Activated T-cell treated with anti-CD3 and anti-CD28 coated beads, Interleukin-2, amount 50 U/mL, for 48 hours (primary cell): Measurements from ENCODE around the gene CNTFR.
"Not testable (repeated sequence)": the region's sequence is repeated elsewhere in the genome, so short reads cannot be mapped to it uniquely, and the experiment has no call there.

Experiments
- DNase-seq, 2 experiments: peaks; one replicate each; pipeline ENCODE4 v3.0.0-alpha.2; 2020

CNTFR gene, protein sequence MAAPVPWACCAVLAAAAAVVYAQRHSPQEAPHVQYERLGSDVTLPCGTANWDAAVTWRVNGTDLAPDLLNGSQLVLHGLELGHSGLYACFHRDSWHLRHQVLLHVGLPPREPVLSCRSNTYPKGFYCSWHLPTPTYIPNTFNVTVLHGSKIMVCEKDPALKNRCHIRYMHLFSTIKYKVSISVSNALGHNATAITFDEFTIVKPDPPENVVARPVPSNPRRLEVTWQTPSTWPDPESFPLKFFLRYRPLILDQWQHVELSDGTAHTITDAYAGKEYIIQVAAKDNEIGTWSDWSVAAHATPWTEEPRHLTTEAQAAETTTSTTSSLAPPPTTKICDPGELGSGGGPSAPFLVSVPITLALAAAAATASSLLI

DNA sequence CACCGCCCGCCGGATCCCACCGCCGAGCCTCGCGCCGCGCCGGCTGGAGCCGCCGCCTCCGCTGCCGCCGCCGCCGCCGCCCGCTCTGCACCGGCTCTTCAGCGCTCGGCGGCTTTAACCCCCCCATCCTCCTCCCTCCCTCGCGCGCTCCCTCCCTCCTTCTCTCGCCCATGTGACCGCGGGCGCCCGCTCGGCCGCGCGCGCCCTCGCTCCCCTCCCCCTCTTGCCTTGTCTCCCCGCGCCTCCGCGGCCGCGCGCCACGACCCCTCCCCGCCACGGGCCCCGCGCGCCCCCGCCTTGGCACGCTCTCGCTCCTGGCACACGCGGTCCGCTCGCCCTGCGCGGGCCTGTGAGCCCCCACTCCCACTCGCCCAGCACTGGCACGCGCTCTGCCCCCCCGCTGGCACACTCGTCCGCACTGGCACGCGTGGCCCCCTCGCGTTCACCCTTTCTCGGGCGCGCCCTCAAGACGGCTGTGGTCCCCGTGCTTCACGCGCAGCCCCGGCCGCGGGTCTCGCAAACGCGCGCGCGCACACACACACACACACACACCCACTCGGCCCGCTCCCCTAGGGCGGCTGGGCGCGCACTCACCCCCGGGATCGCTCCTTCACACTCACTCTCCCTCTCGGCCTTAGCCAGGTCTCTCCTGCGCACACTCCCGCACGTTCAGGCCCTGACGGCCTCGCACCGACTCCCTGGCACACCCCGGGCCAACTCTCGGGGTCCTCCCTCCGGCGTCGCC is at the start of gene CNTFR:
CNTFR (minus strand) TSS at position 89 of the 745 bp plus-strand sequence. CDS start 20,743 bp downstream, outside the sequence.
- peak in 1 of 2 experiments; percentile 44 for DNase-seq

DNA sequence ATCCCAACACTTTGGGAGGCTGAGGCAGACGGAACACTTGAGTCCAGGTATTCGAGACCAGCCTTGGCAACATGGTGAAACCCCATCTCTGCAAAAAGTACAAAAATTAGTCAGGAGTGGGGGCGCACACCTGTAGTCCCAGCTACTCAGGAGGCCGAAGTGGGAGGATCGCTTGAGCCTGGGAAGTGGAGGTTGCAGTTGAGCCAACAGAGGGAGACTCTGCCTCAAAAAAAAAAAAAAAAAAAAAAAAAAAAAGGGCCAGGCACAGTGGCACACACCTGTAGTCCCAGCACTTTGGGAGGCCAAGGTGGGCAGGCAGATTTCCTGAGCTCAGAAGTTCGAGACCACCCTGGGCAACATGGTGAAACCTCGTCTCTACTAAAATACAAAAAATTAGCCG is 49.8 kb upstream of the CNTFR start:
- not testable (repeated sequence) for DNase-seq

DNA sequence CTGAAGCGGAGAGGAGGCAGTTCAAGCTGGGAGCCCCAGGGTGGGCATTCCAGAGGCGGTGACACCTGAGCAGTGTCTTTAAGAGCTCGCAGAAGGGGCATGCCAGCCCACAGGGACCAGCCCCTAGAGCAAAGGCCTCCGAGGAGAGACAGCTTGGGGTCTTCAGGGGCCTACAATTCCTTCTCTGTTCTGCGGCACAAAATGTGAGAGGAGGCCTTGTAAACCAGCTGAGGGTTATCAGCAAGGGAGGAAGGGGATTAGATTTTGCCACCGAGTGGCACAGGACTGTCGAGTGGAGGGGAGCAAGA is 48.6 kb upstream of the CNTFR start:
- DNase-seq = no peak

DNA sequence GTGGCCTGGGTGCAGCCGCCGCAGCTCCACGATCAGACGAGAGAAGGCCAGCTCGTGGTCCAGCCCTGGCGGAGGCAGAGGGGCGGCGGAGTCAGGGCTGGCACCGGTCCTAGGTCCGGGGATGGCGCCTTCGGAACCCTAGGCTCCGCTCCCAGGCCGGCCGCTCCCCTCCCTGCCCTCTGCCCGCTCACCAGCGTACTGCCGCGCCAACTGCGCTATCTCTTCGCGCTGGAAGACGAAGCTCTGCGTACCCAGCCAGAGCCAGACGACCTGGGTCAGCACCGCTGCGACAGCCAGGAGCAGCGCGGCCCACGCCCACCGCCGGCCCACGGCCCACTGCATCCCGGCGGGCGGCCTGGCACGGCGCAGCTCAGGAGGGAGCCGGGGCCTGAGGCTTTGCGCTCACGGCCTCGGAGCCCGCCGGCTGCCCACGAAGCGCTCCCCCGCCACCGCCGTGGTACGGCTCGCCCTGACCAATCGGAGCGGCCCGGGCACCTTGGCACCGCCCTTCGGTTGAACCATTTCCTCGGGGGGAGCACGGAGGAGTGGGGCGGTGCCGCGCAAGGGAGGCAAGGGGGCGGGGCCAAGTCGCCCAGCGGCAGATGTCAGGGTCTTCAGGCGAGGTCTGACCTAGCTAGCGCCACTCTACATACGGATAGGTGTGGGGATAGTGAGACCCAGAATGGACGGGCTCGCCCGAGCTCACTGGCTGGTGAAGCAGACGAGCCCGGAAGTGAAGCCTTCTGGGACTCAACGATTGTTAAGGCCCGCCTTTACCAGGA is 48.0 kb upstream of the CNTFR start, which contains the start of gene SIGMAR1:
SIGMAR1 (minus strand) TSS at position 432 of the 782 bp plus-strand sequence; CDS start at position 342, 90 bp downstream.
- peak; percentile 97 to 98 for DNase-seq

DNA sequence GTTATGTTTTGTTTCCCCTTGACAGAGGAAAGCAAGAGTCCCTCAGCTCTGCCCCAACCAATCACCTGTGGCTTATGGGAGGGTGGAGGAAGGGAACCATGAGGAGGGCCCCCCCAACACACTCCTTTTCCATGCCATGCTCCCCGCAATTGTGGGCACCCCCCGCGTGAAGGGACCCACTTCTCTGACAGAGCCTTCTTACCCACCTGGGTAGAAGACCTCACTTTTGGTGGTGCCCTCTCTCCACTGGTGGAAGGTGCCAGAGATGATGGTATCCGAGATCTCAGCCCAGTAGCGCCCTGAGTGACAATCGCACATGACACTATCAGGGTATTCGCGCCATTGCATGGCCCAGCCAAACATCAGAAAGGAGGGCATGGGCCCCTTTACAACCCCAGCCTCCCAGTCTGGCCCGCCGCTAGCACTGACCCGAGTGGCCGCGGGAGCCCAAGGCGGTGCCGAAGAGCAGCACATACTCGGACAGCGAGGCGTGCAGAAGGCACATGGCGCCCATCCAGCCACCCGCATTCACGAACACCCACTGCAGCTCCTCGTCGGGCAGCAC is 47.3 kb upstream of the CNTFR start:
- DNase-seq = peak in 1 of 2 experiments; percentile 58

DNA sequence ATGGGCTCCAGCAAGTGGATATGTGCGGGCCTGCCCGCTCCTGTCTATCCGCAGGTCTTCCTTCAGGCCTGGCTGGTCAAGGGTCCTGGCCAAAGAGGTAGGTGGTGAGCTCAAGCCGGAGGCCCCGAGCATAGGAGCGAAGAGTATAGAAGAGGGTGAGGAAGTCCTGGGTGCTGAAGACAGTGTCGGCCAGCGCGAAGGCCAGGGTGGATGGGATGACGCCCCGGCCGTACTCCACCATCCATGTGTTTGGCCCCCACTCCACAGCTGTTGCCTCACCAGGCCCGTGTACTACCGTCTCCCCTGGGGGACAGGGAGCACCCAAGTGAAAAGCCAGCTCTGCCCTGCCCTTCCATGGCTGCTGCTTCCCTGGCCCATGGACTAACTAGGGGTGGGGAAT is 46.0 kb upstream of the CNTFR start:
- DNase-seq = no peak

DNA sequence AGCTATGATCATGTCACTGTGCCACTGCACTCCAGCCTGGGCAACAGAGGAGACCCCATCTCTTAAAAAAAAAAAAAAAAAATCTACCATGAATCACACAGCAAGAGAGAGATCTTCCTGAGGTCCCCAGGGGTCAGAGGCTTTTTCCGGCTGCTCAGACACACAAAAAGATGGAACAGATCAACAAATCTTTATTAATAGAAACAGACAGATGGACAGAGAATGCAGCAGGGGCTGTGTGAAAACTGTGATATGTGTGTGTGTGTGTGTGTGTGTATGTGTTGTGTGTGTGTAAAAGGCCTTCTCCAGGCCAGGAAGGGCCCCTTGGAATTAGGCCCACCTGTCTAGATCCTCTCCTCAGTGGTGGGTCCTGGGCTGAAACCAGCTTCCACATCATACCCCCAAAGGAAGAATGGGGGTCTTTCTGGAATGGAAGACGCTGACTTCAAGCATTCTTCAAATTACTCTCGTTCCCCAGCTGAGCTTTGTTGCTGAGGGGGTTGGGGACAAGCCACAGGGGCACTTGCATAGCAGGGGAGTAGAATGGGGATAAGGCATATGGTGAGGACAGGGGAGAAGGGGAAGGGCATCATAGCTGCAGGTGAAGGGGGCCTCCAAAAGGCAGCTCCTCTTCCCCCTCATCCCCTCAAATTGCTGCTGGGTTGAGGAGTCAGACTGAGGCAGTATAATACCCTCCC is 45.2 kb upstream of the CNTFR start:
- no peak for DNase-seq

DNA sequence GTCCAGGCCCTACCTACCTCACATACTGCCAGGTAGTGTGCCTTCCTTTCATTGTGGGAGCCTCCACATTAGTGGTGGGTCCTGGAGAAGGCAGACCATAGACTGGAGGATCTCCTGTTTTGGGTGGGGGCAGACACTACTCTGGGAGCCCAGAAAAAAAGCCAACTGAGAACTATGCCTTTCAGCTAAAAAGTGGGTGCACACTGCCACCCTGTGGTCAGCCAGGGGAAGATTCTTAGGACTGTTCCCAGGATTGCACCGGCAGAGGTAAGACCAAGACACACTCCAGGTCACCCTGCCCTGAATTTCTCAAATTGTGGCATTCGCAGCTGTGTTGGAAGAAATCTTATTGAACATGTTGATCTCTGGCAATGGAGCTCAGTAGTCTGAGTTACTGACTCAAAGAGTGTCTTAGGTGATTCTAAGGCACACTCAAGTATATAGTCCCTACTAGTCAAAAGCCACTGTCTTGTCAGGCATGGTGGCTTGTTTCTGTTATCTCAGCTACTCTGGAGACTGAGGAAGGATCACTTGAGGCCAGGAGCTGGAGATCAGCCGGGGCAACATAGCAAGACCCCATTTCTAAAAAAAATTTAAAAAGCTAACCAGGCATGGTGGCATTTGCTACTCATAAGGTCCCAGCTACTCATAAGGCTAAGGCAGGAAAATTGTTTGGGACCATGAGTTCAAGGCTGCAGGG is 44.5 kb upstream of the CNTFR start:
- DNase-seq = peak; percentile 78 to 83

DNA sequence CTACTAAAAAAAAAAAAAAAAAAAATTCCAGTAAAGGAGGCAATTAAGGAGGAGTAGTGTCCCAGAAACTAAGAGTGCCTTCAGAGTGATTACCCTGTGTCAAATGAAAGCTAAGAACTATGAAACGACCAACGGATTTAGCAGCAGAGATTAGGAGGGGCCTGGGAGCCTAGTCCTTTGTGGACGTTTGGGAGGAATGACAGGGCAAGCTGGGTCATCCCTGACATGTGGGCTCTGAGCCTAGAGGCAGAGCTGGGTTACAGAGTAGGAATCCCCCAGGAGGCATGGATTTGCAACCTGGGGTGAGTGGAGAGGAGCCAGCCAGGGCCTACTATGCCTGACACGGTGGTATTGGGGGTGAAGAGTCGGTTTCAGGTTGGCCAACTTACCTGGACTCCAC is 43.6 kb upstream of the CNTFR start:
- no peak for DNase-seq

DNA sequence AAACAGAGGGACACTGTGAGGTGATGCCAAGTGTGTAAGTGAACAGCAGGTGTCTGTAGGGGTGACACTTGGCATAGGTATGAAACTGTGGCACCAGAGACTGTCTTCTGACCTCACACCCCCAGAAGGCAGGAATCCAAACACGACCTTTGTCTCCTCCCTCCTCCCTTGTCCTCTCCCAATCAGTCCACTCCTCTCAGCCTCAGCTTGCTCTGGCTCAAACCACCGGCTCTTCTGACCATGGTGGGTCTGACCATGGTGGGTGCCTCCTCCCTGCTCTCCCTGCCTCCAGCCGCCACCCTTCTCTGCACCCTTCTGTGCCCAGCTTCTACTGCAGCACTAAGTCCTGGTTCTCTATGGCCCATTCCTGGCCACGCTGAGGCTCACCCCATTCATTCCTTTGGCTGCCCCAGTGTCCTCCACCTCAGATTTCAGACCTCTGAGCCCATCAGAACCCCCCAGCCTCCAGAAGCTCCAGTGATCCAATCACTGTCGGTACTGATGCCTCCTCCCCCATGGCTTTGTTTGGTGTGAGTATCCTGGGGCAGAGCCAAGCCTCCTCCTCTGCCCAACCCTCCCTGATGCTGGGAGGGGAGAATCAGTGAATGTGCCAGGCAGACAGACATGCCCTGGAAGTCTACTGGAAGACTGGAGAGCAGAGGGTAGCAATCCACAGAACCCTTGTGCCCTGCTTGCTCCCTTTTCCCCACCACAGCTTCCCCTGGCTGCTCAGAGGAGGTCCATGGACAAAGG is 41.1 kb upstream of the CNTFR start:
- no peak for DNase-seq

DNA sequence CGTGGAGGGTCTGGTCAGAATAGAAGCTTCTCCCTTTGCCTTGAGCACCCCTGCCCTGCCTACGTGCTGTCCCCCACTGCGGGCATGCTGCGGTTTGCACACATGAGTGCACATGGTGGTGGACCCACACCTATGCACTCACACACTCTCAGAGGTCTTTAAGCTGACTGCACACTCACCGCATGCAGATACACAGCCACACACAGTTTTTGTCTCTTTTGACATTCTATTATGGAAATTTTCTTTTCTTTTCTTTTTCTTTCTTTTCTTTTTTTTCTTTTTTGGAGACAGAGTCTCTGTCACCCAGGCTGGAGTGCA is 39.9 kb upstream of the CNTFR start:
- DNase-seq = no peak

DNA sequence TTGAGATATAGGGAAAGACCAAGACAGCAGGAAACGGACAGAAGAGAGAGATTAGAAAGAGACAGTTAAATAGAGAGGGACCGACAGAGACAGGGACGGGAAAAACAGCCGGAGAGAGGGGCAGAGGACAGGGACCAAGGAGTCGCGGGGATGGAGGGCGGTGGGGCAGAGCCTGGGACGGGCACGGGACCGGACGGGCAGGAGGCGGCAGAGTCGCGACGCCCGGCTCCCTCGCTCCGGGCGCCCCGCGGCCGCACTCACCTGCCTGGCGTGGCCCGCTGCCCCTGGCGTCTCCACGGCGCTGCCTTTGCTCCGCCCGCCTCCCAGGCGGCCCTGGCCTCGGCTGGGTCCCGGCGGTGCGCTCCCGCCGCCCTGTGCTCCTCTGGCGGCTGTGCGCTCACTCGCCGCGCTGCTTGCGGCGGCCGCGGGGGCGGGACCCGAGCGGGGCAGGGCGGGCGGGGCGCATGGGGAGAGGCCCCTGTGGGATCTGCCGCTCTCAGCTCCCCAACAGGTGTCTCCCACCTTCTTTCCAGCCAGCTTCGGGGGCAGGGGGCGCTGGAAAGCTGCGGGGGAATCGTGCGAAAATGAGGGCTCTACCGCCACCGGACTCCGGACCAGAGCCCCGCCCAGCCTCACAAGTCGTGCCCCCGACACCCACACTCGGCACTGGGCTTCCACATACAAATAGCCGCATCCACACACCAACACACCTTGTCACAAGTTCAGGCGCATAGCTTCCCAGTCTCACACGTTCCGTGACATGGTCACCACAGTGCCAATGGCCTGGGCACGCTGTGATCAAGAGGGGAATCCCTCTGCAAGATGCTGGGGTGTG is 39.3 kb upstream of the CNTFR start, which contains the start of gene ARID3C:
ARID3C (minus strand) TSS at position 411 of the 835 bp plus-strand sequence. CDS start 1,052 bp downstream, outside the sequence.
- peak; percentile 46 to 64 for DNase-seq

DNA sequence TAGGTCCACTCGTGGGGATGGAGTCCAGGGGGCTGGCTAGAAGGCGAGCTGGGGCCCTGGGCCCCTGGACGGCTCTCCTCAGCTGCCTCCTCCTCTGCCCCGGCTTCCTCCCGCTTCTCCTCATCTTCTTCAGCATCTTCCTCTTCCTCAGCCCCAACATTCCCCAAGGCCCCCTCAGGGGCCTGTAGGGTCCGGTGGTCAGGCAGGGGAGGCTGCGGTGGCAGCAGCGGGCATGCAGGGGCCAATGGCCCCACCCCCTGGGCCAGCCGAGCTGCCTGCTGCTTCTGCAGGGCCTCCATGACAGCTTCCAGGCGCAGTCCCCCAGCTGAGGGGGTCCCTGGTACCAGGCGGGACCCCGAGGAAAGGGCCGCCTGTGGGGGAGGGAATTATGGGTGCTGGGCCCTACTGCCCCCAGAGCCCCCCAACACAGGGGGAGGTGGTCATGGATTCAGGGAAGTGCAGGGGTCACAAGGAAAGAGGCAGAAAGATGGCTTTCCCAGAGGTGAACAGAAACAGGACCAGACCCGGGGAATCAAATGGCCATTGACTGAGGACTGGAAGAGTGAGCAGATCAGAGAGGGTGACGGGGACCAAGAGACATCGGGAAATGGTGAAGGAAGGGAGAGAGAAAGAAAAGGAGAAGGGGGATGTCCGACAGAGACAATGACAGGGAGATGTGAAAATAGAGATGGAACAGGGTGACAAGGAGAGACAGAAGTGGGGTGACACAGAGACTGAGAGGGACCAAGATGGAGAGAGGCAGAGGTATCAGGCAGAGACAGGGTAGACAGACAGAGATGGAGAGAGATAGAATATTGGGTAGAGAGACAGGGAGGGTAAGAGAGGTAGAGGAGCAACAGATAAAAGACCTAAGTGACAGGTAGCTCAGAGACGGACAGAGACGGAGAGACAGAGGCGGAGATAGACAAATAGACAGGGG is 38.5 kb upstream of the CNTFR start:
- no peak for DNase-seq

DNA sequence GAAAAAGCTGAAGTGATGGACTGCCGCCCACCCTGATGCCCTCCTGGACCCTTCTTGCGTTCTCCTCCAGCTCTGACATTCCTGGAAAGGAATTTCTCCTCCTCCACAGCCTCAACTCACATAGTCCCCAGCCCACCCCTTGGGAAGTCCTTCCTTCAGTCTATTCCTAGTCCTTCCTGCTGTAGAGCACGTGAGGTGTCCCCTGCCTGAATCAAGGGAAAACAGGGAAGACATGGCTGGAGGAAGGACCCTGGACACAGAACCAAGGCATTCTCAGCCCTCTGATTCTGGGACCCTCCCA is 35.6 kb upstream of the CNTFR start:
- no peak for DNase-seq

DNA sequence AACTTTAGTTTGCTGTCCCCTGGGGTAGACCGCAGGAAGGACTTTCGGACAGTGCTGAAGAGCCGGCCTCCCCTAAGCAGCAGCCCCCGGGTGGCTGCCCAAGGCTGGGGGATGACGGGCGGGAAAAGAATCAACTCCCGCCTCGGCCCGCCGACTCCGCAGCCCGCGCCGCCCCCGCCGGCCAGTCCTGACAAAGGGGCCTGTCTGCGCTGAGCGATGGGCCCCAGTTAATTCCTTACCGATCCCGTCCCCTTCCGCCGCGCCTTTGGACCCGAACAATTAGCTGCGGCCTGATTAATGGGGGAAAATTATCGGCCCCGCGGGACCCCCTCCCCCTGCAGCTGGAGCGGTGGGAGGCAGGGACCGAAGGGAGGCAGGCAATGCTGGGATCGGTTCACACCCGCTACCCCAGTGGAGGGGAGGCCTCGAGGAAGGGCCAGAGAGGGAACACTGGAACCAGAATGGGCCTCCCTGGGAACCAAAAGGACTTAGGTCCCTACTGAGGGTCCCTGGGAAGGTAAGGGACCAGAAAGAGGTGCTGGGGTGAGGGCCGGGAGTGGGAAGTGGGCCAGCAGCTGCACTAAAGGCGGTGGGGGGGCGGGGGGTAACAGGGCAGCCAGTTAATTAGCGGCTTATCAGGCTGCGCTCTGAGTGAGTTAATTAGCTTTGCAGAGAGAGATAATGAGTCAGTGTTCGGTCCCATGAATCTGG is 35.1 kb upstream of the CNTFR start:
- no peak for DNase-seq

DNA sequence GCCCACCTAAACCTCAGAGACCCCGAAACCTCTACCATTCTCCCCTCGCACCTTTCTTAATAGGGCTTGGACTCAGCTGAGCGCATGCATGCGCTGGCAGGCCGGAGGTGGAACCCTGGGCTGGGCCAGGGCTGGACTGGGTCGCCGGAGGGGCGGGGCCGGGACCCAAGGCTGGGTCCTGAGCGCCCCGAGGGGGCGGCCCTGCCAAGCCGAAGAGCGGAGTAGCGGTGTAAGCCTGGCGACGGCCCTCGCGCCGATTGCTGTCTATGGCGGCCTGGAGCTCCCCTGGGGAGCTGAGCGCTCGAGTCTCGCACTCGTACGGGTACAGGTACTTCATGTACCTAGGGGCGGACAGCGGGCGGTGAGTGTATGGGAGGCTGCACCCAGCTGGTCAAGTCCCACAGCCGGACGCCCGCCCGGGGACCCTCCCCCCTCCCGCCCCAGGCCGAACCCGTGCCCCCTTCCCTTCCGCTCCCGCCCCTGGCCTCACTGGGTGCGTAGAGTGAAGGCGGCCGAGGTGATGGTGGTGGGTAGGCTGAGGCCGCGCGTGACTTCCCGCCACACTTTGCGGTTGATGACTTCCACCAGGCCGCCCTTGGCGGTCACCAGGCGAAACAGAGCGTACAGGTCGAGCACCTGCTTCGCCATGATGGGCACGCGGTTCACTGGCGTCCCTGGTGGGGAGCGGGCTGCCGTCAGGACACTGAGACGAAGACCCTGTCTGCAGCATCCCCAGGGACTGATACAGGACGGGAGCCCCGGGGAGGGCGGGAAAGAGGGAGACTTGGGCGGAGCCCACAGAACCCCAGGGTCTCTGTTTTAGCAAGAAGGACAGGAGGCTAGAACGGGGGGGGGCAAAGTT is 34.1 kb upstream of the CNTFR start:
- DNase-seq = peak in 1 of 2 experiments; percentile 38
